Thyroid gland (tissue), 4 donors: Measurements from ENCODE around the gene CREB3L2.

ENCODE experiments used
- CTCF ChIP-seq, 6 experiments: fragments of 200-600 bp in 3 of 6; fragments of 450-650 bp in 3 of 6; sonication (generic) in 3 of 6; IDR thresholded peaks; one replicate each; pipeline ENCODE4 v1.5.1; 2016 to 2019; ENCODE audit warnings: antibody characterized with exemption in 6 of 6, mild to moderate bottlenecking in 2 of 6, inconsistent platforms in 1 of 6, moderate library complexity in 1 of 6
- POLR2A ChIP-seq, 2 donors: fragments of 450-650 bp; IDR thresholded peaks; one replicate each; pipeline ENCODE4 v1.6.1; 2017; ENCODE audit warnings: antibody characterized with exemption in 2 of 2, mild to moderate bottlenecking in 2 of 2, moderate library complexity in 1 of 2

GRCh38 chr7:137987018-137987349, 14.9 kb downstream of the CREB3L2 start:
- TF ChIP-seq CTCF (IDR thresholded peaks at IDR 0.05) (no peak), POLR2A (IDR thresholded peaks at IDR 0.05) (no peak)
